ENCODE results near the gene SAMD8.

GRCh38 chr10:75076348-75076747 is 35.1 kb upstream of the SAMD8 start:
- TF ChIP-seq CTCF (conservative IDR thresholded peaks at IDR 0.05; ENCODE audit: low read depth, low read length) (no peak), EZH2 (IDR thresholded peaks at IDR 0.05; ENCODE audit: borderline replicate concordance, low read depth, low read length, poor library complexity, severe bottlenecking) (no peak)
